HG03039 (cell line): ENCODE results near the gene P2RY6.

ENCODE experiments used
- ATAC-seq: cut with Tn5 transposase; IDR thresholded peaks from one replicate; pipeline ENCODE4 v1.9.1; 2021; ENCODE audit warnings: mild to moderate bottlenecking, moderate library complexity; ENCODE audit not compliant: unreplicated experiment

P2RY6 gene

DNA sequence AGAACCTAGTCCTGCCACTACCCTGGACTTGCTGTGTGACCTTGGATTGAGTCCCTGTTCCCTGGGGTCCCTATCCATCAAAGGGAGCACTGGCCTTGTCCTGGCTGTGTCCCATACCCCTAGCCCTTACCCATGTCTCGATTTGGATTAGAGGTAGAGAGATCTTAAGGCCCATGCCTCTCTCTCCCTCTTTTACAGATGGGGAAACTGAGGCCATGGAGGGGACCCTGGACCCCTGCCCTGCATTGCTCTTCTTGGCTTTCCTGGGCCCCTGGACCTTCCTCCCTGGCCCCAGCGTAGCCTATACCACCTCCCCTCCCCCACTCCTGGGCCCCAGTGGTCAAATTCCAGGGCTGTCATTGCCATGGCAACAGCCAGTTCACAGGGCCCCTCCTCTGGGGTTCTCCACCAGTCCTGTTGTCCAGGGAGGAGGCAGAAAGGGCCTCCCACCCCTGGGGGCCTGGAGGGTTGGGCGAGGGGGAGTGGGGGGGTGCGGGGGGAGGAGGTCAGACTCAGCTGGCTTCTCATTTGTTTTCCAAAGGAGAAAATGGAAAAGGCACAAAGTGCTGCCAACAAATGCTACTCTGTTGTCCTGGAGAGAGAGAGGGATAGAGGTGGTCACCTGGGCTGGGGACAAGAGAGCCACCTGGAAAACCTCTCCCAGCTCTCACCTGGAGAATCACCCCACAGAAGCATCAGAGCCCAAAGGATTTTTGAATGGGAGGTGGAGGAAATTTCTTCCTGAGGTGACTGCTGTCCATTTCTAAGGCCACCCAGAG lies 59.2 kb downstream of the P2RY6 start:
- ATAC-seq, result no peak

DNA sequence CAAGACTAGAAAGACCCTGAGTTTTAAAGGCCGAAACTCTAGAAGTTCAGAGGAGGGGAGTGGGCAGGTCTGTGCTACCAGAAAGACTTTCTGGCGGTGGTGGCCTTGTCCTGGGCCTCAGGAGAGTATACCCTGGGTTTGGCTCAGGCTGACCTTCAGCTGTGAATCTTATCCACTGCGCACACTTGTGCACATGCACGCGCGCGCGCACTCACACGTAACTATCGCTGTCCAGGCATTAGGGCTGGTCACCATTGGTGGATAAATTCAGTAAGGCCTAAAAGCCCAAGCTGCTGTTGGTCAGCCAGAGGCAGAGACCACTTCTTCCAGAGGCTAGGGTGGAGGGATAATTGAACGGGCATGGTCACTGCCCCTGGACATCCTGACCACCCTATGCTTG lies 61.0 kb downstream of the P2RY6 start:
- no peak for ATAC-seq

DNA sequence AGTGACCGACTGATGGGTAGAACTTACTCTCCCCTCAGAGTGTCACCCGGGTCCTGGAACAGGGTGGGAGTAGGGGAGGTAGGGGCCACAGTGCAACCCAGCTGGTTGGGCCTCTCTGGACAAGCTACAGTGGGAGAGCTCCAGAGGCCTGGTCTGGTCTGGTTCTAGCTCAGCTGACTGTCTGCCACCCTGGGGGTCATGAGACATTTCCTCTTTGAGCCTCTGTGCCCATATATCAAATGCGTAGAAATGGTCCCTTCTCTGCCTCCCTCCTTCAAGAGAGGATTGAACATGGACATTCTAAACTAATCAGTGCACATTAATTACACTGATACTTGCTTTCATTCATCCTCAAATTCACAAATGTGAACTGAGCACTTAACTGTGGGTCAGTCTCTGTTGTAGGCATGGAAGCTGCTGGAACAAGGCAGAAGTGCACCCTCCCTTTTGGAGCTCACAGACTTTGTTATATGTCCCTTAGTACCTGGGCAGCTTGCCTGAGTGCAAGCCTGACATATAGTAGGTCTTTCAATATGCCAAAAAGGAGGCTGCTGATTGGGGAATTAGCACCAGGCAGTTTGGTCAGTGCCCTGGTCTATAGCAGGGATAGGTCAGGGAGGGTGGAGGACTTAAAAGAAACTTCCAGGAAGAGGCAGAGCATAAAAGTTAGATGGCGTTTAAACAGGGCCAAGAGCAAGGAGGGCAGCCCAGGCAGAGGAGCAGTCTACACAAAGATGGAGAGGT lies 61.7 kb downstream of the P2RY6 start:
- ATAC-seq, result no peak

DNA sequence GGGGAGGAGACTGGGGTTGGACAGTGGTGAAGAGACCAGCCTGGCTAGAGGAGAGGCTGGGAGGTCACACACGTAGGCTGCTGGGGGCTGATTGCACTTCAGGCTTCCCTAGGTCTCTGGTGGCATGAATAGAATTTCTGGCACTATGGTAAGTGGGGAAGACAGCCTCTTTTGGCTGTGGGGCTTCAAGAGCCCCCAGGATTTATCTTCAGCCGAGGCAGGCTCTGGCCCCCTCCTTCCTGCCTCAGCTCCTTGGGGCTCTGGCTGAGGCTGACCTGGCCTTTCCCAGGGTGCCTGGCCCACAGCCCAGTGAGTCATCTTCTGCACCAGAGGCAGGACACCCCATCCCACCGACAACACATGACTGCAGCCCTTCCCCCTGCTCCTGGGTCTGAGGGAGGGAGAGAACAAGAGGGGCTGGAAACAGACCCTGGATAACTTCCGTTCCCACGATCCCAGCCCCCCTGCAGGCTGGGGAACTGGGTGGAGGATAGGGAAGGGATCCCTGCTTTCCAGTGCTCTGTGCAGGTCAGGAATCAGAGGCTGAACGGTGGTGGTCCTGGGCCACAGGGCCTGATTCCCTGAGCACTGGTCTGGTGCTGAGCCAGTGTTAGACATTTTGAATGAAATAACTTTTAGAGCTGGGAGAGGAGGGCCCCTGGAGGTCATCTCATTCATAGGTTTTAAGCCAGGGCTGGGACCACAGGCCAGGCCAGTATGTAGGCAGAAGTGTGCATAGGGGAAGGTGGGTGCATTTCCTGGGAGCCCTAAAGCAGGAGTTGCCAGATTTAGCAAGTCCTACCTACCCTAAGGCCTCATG lies 62.5 kb downstream of the P2RY6 start:
- no peak for ATAC-seq

DNA sequence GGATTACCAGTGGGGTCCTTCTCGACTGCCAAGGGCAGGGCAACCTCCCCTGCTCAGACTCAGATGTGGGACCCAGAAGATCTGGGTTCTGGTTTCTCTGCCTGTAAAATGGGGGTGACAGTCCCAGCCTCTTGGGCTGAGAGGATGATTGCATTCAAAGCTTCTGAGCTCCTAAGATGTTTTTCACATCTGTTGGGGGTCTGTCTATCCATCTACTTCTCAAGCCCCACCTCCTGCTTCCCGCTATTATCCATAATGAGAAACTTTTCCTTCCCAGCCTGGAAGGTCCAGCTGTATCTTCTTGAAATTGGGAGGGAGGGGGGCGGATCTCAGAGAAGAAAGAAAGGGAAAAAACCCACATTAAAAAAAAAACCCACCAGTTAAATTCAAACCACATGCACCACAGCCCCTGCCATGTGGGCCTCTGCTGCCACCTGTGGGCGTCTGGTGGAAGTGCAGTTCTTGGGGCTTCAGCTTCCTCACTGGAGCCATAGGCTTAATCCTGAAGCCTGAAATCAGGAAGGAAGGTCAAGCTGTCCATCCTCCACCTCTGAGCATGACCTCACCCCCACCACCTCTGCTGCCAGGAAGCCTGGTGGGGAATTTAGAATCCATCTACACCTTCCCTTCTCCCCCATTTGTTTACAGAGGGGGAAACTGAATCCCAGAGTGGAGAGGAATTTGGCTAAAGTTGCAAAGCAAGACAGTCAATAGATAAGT lies 63.2 kb downstream of the P2RY6 start:
- ATAC-seq, result no peak

DNA sequence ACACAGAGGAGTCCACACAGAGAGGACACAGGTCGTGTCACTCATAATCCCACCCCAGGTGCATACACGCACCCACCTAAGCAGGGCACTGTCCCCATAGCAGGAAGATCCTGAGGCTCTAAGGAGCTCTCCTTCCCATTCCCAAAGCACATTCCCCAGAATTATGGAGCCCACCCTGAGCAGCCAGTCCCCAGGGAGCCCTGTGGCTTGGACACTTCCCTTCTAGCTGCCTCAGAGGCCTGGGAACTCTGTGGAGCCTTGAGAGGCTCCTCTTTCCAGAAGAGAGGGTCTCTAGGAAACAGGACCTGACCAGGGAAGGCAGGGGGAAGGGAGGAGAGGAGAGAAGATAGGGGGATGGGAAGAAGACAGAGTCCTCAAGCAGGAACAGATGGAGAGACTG lies 65.7 kb downstream of the P2RY6 start:
- no peak for ATAC-seq

DNA sequence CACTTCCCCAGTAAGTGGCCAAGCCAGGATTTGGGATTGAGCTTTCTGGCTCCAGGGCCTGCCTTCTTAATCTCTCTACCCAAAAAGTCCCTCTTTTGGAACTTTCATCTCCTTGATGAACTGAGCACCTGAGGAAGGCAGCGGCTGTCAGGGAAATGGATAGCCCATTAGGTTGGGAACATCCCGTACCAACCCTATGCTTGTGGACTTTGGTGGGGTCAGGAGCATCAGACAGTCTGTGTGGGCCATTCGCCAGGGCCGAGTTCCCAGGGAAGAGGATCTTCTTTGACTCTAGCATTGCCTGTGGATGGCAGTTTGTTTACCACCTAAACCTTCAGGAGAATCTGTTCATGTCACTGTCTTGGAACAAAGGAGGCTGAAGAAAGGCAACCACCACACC lies 66.1 kb downstream of the P2RY6 start:
- ATAC-seq, result no peak

DNA sequence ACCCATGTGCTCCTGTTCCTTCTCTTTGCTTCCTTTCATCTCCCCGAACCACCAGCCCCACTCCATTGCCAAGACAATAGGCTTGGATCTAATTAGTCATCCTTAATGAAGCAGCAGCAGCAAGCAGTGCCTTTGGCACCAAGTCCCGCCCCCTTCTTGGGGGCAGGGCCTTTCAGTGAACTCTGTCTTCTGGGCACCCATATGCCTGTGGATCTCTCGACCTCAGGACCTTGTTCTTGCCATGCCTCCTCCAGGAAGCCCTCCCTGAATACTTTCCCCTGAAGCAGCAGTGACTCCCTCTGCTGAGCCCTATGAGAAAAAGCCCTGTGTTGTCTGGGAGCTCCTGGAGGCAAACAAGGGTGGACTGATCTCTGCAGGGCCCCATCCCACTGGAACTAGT lies 68.0 kb downstream of the P2RY6 start:
- ATAC-seq, result no peak

DNA sequence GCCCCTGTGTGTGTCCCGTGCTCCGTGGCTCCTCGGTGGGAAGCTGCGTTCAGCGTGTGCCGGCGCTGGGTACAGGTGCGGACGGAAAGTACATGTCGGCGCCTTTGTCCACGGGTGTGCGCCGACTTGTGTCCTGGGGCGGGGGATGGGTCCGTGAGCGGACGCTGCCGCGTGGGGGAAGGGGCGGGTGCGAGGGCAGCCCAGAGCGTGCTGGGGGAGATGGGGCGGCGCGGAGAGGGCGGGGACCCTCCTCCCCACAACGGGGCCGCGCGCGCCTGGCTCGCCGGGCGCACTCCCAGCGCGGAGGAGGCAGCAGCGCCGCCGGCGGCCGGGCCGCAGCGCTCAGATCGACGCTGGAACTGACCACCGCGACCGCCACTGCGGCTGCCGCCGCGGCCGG lies 70.5 kb downstream of the P2RY6 start:
- ATAC-seq, result no peak

DNA sequence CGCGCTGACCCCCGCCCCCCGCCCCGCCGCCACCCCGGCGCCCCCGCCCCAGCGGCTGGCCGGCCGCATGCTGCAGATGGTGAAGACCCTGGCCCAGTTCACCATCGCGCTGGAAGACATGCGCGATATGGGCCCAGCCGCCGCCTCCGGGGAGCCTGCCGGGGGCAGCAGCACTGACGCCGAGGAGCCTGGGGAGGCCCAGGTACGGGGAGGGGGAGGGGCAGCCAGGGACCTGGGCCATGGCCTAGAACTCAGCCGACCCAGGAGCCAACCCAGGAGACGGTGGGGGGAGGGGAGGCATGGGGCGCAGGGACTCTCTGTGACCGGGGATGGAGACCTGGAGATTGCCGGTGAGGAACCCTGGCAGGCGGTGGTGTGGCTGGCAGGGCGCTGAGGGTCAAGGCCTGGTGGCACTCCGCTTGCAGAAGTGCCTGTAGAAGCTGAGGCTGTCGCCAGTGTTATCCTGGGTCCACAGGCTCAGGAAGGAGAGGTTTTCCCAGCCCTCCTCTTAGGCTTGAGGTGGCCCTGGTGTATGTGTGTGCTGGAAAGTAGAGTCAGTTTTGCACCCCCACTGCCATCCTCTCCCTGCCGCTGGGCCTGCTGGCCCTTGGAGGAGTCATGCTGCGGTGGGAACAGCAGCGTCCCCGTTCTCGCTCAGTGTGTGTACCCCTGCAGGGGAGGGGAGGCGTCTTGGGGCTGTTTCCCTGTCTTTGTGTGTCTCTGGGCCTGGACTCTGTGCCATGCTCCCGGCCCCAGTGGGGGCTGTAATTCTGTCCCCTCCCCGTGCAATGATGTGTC lies 71.1 kb downstream of the P2RY6 start:
- ATAC-seq, result no peak

DNA sequence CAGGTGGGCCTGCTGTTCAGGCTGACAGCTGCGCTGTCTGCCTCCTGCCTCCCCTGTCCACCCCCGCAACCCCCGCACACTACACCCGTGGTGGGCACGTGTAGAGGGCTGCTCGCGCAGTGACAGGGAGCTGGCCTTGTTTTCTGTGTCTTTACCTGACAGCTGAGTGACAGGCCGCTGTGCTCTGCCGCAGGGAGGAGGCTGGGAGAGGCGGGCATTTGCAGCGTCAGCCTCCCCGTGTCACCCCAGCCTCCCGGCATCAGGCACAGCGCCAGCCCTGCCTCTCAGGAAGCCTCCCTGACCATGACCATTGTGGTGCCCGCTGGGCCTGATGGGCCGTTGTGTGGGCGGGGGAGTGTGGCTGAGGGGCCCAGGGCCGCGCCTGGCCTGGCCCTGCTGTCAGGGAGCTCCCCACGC lies 72.1 kb downstream of the P2RY6 start:
- ATAC-seq, result no peak

DNA sequence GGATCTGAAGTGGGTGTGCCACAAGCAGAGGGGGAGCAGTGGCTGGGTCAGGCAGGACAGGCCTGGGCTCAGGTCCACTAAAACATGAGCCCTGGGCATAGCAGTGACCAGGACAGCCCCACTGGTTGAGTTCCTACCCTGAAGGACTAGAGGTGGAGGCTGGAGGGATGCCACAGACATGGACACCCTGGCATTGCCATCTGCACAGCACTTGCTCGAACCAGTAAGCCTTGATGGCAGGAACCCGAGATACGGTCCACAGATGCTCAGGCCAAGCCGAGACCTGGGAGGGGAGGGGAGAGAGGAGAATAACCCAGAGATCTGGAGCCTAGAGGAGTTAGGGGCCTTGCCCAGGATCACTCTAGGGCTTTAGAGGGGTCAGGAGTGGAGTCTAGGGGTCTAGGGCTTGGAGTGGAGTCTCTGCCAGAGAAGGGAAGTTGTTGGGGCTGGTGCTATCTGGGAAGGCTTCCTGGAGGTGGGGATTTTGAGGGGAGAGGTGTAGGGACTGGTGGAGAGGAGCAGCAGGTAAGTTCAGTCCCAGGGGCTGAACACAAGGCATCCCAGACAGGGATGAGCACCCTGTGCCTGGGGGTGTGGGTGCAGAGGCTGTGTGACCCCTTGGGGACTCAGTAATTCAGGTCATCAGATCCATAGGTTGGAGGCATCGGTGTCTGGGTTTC lies 73.5 kb downstream of the P2RY6 start:
- ATAC-seq, result no peak

DNA sequence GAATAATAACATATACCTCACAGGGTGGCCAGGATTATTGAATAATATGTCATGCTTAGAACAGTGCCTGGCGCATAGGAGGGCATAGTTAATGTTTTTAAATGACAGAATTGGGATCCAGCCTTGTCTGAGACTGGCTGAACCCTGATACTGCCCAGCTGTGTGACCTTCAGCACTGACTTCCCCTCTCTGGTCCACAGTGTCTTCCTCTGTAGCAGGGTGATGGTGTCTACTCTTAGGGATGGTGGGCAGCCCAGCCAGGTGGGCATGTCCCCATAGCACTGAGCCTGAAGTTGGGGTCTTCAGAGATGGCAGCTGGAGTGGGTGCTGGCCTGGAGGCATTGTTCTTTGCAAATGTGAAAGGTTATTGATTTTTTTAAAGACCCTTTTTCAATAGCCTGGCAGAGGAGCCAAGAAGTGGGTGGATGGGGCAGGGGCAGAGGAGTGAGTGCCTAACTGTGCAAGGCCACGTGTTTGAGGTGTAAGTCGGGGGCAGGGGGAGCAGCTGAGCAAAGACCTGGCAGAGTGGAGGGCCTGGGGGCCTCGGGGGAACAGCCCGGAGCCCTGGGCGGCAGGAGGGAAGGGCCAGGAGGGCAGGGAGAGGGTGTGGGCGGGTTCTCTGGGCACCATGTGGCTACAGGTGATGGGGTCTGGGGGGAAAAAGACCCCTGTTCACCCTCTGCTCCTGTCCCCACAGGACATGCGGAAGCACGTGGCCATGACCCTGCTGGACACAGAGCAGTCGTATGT lies 74.2 kb downstream of the P2RY6 start:
- no peak for ATAC-seq

DNA sequence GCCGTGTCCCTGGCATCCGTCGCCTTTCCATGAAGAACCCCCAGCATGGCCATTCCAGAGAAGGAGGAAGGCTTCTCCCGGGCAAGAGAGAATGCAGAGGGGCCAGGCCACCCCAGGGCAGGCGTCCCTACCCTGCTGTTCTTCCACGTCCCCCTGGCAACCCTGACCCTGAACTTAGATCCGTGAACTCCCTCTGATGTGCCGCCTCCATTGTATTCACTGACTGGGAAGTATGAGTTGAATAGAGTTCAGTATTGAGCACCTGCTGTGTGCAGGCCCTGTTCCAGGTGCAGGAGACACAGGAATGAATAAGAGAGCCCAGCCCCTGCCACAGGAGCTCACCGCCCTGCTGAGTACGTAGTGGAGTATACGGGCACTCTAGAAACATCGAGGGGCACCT lies 74.9 kb downstream of the P2RY6 start:
- no peak for ATAC-seq
